K562 (cell line): ENCODE data around the gene HNRNPA3. TPM values are rescaled to one million over a fixed set of nuclear protein-coding genes. Genes with fewer than 3 reads are reported as not detected.
A peak's percentile ranks its signal among the peaks of the same experiment; 100 is the strongest.

Source experiments
- AFF1 ChIP-seq, 2 experiments: fragments of 450-650 bp; IDR thresholded peaks; 2 replicates each; pipeline ENCODE4 v1.6.1; 2018; ENCODE audit warnings: mild to moderate bottlenecking in 2 of 2, low read depth in 1 of 2; ENCODE audit not compliant: partially characterized antibody in 2 of 2
- ATF1 ChIP-seq, 2 experiments: fragments of 450-650 bp in 1 of 2; IDR thresholded peaks; 2 replicates each; pipeline ENCODE4 v1.6.1; 2016; ENCODE audit warnings: missing compliant biosample characterization in 1 of 2, missing genetic modification characterization in 1 of 2
- ETV6 ChIP-seq, 3 experiments: fragments of 150-350 bp in 1 of 3; sonication (generic) in 1 of 3; formaldehyde crosslinking in 1 of 3; IDR thresholded peaks; 2 replicates each; pipeline versions ENCODE4 v1.6.1 to v1.8.0; 2014 to 2022; ENCODE audit warnings: borderline replicate concordance in 2 of 3, low read depth in 2 of 3, antibody characterized with exemption in 1 of 3, low read length in 1 of 3, mild to moderate bottlenecking in 1 of 3, missing genetic modification reagents in 1 of 3
- NFE2 ChIP-seq: IDR thresholded peaks from 2 replicates; pipeline ENCODE4 v1.6.1; 2014; ENCODE audit warnings: antibody characterized with exemption, low read depth
- RERE ChIP-seq: sonication (generic); formaldehyde crosslinking; IDR thresholded peaks from 2 replicates; pipeline ENCODE4 v1.8.0; 2023; ENCODE audit warnings: missing genetic modification reagents, mild to moderate bottlenecking, borderline replicate concordance
- polyA plus RNA-seq, 8 experiments: library from polyadenylated mRNA; depleted of rRNA in 4 of 8; stranded (reverse) in 5 of 8; unstranded in 3 of 8; fragments of >200 nt; fragmentation: Nextera tagmentation in 2 of 8; fragmentation: Illumina TruSeq in 1 of 8; extraction: Ambion mirVana in 2 of 8; extraction: Trizol in 1 of 8; gene quantifications; 2 replicates each; pipeline versions ENCODE4 v1.2.1 to v1.2.3, GENCODE V29; 2011 to 2014; ENCODE audit warnings: inconsistent platforms in 1 of 8, missing spikeins in 1 of 8
- total RNA-seq, 7 experiments: library from RNA; depleted of rRNA in 6 of 7; stranded (reverse); fragments of >200 nt in 6 of 7; fragmentation: Illumina TruSeq in 2 of 7; extraction: Trizol in 2 of 7; gene quantifications; 2 replicates each; pipeline versions ENCODE4 v1.2.1 to v1.2.3, GENCODE V29; 2011 to 2021; ENCODE audit warnings: low replicate concordance in 1 of 7

HNRNPA3 gene
- total and polyA plus RNA-seq, 9 of the 15 experiments (the other 6 are each of a cell fraction or from before 2014, with no cell fraction given) = 72.8 to 428 (median 192) TPM

- TF ChIP-seq ETV6 (IDR thresholded peaks at IDR 0.05; ENCODE audit: borderline replicate concordance in 1 of 2, low read depth in 2 of 2, low read length in 1 of 2) (no peak), ETV6 (CRISPR knock-in tag; IDR thresholded peaks at IDR 0.05; ENCODE audit: borderline replicate concordance) (no peak), ATF1 (CRISPR knock-in tag; IDR thresholded peaks at IDR 0.05) (peak; percentile 79), ATF1 (tag; IDR thresholded peaks at IDR 0.05) (peak; percentile 99), AFF1 (IDR thresholded peaks at IDR 0.05; ENCODE audit: low read depth in 1 of 2, partially characterized antibody in 2 of 2) (peak; percentile 84 to 93), RERE (CRISPR knock-in tag) (no peak), NFE2 (no peak)
Measured at GRCh38 chr2:177212106-177212890, at the start of gene HNRNPA3 (continued).
